Fibroblast of lung (primary cell): ENCODE measurements around the gene IVL. TPM values are rescaled to one million over a fixed set of nuclear protein-coding genes. Genes with fewer than 3 reads are reported as not detected.
A peak's percentile ranks its signal among the peaks of the same experiment; 100 is the strongest.

Source experiments
- DNase-seq, 2 donors: peaks; one replicate each; pipeline versions ENCODE4 v3.0.0 to v3.0.0-alpha.2; 2010; ENCODE audit warnings: low read depth in 2 of 2
- H2AFZ ChIP-seq: 2 replicates; pipeline ENCODE4 v1.5.1; 2012; ENCODE audit warnings: low read length, control low read depth, inconsistent platforms
- H3K27ac ChIP-seq: 2 replicates; pipeline ENCODE4 v1.5.1; 2011; ENCODE audit warnings: low read length, control low read depth; ENCODE audit not compliant: insufficient read depth
- H3K27me3 ChIP-seq: 2 replicates; pipeline ENCODE4 v1.5.1; 2011; ENCODE audit warnings: mild to moderate bottlenecking, low read length; ENCODE audit not compliant: control insufficient read depth, insufficient read depth
- H3K36me3 ChIP-seq: 2 replicates; pipeline ENCODE4 v1.5.1; 2011; ENCODE audit warnings: low read length; ENCODE audit not compliant: control insufficient read depth, insufficient read depth
- H3K4me1 ChIP-seq: 2 replicates; pipeline ENCODE4 v1.5.1; 2011; ENCODE audit warnings: low read length; ENCODE audit not compliant: control insufficient read depth, insufficient read depth; ENCODE audit errors: extremely low read depth
- H3K4me2 ChIP-seq: 2 replicates; pipeline ENCODE4 v1.5.1; 2011; ENCODE audit warnings: low read length, control low read depth; ENCODE audit not compliant: insufficient read depth; ENCODE audit errors: extremely low read depth
- H3K4me3 ChIP-seq, 4 experiments: fragments of 200-600 bp in 1 of 4; sonication (generic) in 1 of 4; replicated peaks in 1 of 4; 2 replicates each; pipeline ENCODE4 v1.5.1; 2011 to 2016; ENCODE audit warnings: low read length in 4 of 4, low read depth in 3 of 4, mild to moderate bottlenecking in 3 of 4, control low read depth in 2 of 4, inconsistent platforms in 1 of 4, mixed read lengths in 1 of 4; ENCODE audit not compliant: insufficient read depth in 1 of 4; ENCODE audit errors: control extremely low read depth in 1 of 4
- H3K79me2 ChIP-seq: 2 replicates; pipeline ENCODE4 v1.5.1; 2012; ENCODE audit warnings: mild to moderate bottlenecking, low read length, inconsistent platforms; ENCODE audit not compliant: control insufficient read depth, insufficient read depth
- H3K9ac ChIP-seq: 2 replicates; pipeline ENCODE4 v1.5.1; 2011; ENCODE audit warnings: mild to moderate bottlenecking, low read length, control low read depth; ENCODE audit not compliant: insufficient read depth
- H3K9me3 ChIP-seq: 2 replicates; pipeline ENCODE4 v1.5.1; 2012; ENCODE audit warnings: low read depth, low read length; ENCODE audit not compliant: control insufficient read depth, insufficient read depth
- H4K20me1 ChIP-seq: 2 replicates; pipeline ENCODE4 v1.5.1; 2011; ENCODE audit warnings: low read length; ENCODE audit not compliant: control insufficient read depth, insufficient read depth; ENCODE audit errors: extremely low read depth
- EZH2 ChIP-seq: IDR thresholded peaks from 2 replicates; pipeline ENCODE4 v1.5.1; 2012; ENCODE audit warnings: low read length, control low read depth, mild to moderate bottlenecking; ENCODE audit errors: missing control alignments
- polyA plus RNA-seq, 2 donors: library from polyadenylated mRNA; depleted of rRNA in 1 of 2; stranded (reverse) in 1 of 2; unstranded in 1 of 2; fragments of >200 nt; gene quantifications; 2 replicates each; pipeline ENCODE4 v1.2.1, GENCODE V29; 2011 to 2012; ENCODE audit warnings: missing spikeins in 1 of 2
- total RNA-seq: library from RNA; depleted of rRNA; stranded (reverse); fragments of >200 nt; gene quantifications from 2 replicates; pipeline ENCODE4 v1.2.1, GENCODE V29; 2014
- TF ChIP-seq, protein P1 (sequence below), 2 donors: IDR thresholded peaks in 1 of 2; conservative IDR thresholded peaks in 1 of 2; 1 replicate in 1 of 2; 2 replicates in 1 of 2; pipeline ENCODE4 v1.5.1; 2011 to 2012; ENCODE audit warnings: low read length in 2 of 2, control low read depth in 1 of 2, inconsistent platforms in 1 of 2, low read depth in 1 of 2, mild to moderate bottlenecking in 1 of 2

The IVL gene
- total and polyA plus RNA-seq, 2 donors (not counting 1 experiment from before 2014, with no cell fraction given): 0.10 TPM; not detected in 1

DNA sequence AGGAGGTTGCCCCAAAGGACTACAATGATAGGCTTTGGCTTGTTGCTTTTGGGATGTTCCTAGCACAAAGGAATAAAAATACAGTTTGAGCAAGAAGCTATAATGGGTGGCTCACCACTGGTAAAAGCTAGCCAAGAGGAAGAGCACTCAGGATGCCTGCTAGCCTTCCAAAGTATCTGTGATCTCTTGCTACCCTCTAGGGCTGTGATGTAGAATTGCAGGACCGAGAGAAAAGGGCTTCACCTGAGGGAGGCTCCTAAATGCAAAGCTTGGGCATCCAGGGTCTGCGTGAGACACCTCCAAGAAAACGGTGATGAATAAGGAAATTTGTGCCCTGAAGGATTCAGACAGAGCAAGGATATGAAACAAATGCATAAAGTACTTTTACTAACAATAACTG, 17.7 kb downstream of the IVL start:
- no peak overlapping the region for H3K27ac ChIP-seq
- no peak for TF ChIP-seq EZH2
- TF ChIP-seq, protein P1, sequence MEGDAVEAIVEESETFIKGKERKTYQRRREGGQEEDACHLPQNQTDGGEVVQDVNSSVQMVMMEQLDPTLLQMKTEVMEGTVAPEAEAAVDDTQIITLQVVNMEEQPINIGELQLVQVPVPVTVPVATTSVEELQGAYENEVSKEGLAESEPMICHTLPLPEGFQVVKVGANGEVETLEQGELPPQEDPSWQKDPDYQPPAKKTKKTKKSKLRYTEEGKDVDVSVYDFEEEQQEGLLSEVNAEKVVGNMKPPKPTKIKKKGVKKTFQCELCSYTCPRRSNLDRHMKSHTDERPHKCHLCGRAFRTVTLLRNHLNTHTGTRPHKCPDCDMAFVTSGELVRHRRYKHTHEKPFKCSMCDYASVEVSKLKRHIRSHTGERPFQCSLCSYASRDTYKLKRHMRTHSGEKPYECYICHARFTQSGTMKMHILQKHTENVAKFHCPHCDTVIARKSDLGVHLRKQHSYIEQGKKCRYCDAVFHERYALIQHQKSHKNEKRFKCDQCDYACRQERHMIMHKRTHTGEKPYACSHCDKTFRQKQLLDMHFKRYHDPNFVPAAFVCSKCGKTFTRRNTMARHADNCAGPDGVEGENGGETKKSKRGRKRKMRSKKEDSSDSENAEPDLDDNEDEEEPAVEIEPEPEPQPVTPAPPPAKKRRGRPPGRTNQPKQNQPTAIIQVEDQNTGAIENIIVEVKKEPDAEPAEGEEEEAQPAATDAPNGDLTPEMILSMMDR (conservative IDR thresholded peaks at IDR 0.05 in 1 of 2, IDR thresholded peaks at IDR 0.05 in 1 of 2; ENCODE audit: low read depth in 1 of 2, low read length in 2 of 2): peak; percentile 33 to 90
- no peaks in the 10 kb centered on the region for H3K27me3 ChIP-seq
- H3K9me3 ChIP-seq: no peaks in the 10 kb centered on the region
- no peaks in the 10 kb centered on the region for H3K36me3 ChIP-seq
- H3K4me1 ChIP-seq: no peaks in the 10 kb centered on the region
- no peak overlapping the region for H2AFZ ChIP-seq
- H4K20me1 ChIP-seq: no peaks in the 10 kb centered on the region
- H3K79me2 ChIP-seq: no peaks in the 10 kb centered on the region
- no peak overlapping the region for H3K4me2 ChIP-seq
- DNase-seq: peak; percentile 6 to 22
- no peak overlapping the region for H3K9ac ChIP-seq
- no peak overlapping the region for H3K4me3 ChIP-seq

DNA sequence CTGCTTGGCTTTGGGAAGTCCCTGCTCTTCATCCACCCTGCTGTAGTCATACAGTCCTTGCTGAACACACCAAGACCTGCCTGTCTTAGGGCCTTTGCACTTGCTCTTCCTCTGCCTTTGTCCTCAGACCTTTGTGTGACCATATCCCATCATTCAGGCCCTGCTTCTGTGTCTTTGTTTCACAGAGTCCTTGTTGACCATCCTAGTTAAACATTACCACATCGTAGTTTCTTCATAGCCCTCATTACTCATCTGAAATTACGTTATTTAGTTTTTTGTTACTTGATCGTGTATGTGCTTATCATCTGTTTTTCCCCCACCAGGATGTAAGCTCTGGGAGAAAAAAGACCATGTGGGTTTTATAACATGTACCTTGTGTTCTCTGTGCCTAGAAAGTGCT, 20.3 kb downstream of the IVL start:
- no peaks in the 10 kb centered on the region for H3K4me1 ChIP-seq
- no peak for DNase-seq
- H3K4me2 ChIP-seq: no peak overlapping the region
- H4K20me1 ChIP-seq: no peaks in the 10 kb centered on the region
- TF ChIP-seq, protein P1 (conservative IDR thresholded peaks at IDR 0.05 in 1 of 2, IDR thresholded peaks at IDR 0.05 in 1 of 2; ENCODE audit: low read depth in 1 of 2, low read length in 2 of 2): no peak
- no peaks in the 10 kb centered on the region for H3K36me3 ChIP-seq
- no peaks in the 10 kb centered on the region for H3K79me2 ChIP-seq
- H3K27ac ChIP-seq: no peak overlapping the region
- no peak overlapping the region for H3K4me3 ChIP-seq
- H2AFZ ChIP-seq: no peak overlapping the region
- no peaks in the 10 kb centered on the region for H3K27me3 ChIP-seq
- no peaks in the 10 kb centered on the region for H3K9me3 ChIP-seq
- no peak overlapping the region for H3K9ac ChIP-seq

DNA sequence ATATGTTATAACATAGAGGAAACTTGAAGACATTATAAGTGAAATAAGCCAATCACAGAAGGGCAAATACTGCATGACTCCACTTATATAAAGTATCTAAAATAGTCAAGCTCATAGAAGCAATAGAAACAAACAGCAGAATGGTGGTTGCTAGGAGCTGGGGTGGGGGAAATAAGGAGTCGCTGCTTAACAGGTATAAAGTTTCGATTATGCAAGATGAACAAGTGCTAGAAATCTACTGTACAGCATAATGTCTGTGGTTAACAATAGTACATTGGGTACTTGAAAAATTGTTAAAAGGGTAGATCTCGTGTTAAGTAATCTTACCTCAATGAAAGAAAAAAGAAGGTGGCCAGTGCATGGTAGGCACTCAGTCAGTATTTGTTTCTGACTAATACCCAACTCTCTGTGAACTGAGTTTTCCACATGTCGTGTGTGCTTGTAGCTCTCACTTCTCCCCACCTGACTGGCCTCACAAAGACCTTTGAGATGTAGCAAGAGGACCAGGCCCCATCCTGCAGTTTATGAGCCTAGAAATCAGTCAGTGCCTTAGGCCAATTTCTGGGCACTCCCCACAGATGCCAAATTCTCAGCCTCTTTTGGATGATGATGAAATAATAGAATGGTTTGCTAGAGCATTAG, 23.9 kb downstream of the IVL start:
- Histone ChIP-seq H3K9me3 (no peaks in the 10 kb centered on the region), H2AFZ (no peak overlapping the region), H3K9ac (no peak overlapping the region), H3K4me2 (no peak overlapping the region), H3K27me3 (no peaks in the 10 kb centered on the region), H3K27ac (no peak overlapping the region), H4K20me1 (no peaks in the 10 kb centered on the region), H3K4me3 (no peak overlapping the region), H3K79me2 (no peaks in the 10 kb centered on the region), H3K36me3 (no peaks in the 10 kb centered on the region), H3K4me1 (no peaks in the 10 kb centered on the region)
- DNase-seq: no peak
- no peak for TF ChIP-seq EZH2
